GM21576 (cell line): Measurements from ENCODE around the gene CCIN.
A peak's percentile ranks its signal among the peaks of the same experiment; 100 is the strongest.
"Not testable (repeated sequence)": the region's sequence is repeated elsewhere in the genome, so short reads cannot be mapped to it uniquely, and the experiment has no call there.

Experiments
- ATAC-seq: cut with Tn5 transposase; IDR thresholded peaks from one replicate; pipeline ENCODE4 v1.9.1; 2021; ENCODE audit warnings: mild to moderate bottlenecking, moderate library complexity; ENCODE audit not compliant: unreplicated experiment

The CCIN gene

DNA sequence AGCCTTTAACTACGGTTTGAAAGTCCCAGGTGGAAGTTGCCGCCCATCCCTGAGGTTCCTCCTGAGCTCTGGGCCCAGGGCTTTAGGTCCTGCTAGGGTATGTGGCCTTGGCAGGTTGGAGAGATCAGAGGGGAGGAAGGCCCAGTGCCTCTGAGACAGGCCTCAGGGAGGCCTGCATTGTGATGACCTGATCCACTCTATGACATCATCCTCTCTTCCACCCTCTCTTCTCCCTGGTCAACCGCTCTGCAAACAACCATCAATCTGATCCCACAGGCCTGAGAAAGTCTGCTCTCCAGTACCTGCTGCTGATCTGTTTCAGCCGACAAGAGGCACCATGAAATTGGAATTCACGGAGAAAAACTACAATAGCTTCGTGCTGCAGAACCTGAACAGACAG is at the start of gene CCIN:
Gene CCIN, plus strand, starts transcription at position 223 of the 400 bp plus-strand sequence. Its CDS starts 115 bp downstream, at position 338.
- ATAC-seq: no peak

GRCh38 chr9:36119476-36119875 is 49.7 kb upstream of the CCIN start:
- ATAC-seq: no peak

- ATAC-seq: no peak
Measured at GRCh38 chr9:36120705-36121104, 48.5 kb upstream of the CCIN start.

GRCh38 chr9:36121971-36122370 is 47.2 kb upstream of the CCIN start:
- no peak for ATAC-seq

GRCh38 chr9:36123515-36123914 is 45.7 kb upstream of the CCIN start:
- no peak for ATAC-seq

- ATAC-seq: no peak
Measured at GRCh38 chr9:36125062-36125855, 43.9 kb upstream of the CCIN start.

- no peak for ATAC-seq
Measured at GRCh38 chr9:36126016-36126730, 43.0 kb upstream of the CCIN start.

- no peak for ATAC-seq
Measured at GRCh38 chr9:36127652-36128244, 41.4 kb upstream of the CCIN start.

- ATAC-seq: no peak
Measured at GRCh38 chr9:36128349-36128748, 40.8 kb upstream of the CCIN start.

DNA sequence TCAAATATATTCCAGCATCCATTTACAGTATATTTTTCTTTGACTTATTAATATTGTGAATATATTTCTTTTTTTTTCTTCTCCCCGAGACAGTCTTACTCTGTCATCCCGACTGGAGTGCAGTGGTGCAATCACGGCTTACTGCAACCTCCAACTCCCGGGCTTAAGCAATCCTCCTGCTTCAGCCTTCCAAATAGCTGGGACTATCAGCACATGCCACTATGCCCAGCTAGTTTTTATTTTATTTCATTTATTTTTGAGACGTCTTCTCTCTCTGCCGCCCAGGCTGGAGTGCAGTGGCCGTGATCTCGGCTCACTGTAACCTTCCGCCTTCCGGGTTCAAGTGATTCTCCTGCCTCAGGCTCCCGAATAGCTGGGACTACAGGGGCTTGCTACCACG is 40.0 kb upstream of the CCIN start:
- ATAC-seq: no peak

GRCh38 chr9:36131666-36132065 is 37.5 kb upstream of the CCIN start:
- not testable (repeated sequence) for ATAC-seq

- no peak for ATAC-seq
Measured at GRCh38 chr9:36132086-36132485, 37.1 kb upstream of the CCIN start.

GRCh38 chr9:36134761-36135505 is 34.3 kb upstream of the CCIN start:
- ATAC-seq: no peak

- ATAC-seq: peak; percentile 10
Measured at GRCh38 chr9:36135741-36136271, 33.4 kb upstream of the CCIN start.

DNA sequence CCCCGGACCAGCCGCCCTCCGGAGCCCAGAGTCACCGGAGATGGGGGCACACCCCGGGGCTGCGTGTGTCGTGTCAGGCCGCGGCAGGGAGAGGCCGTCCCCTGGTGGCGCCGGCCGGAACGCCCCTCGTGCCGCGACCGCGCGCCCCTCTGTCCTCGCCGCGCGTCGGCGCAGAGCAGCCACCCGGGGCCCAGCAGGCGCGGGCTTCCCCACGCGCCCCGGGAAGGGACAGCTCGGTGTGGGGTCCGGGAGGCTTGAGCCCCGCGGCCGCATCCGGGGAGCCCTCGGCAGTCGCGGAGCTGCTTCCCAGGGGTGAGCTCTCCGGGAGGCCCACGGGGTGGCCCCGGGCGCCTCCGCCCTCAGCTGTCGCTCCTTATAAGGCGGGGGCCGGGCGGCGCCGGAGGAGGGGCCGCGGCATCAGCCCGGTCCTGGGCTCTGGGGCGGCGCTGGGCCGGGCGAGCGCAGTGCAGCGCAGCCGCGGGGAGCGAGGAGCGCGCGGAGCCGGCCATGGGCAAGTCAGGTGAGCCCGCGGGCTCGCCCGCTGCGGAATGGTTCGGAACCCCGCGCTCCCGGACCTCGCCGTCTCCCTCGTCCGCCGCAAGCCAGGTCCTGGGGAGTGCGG is 32.8 kb upstream of the CCIN start, which contains the start of gene GLIPR2:
Gene GLIPR2, plus strand, starts transcription at position 462 of the 622 bp plus-strand sequence. Its CDS starts 46 bp downstream, at position 508.
- peak; percentile 94 for ATAC-seq

GRCh38 chr9:36136894-36137391 is 32.2 kb upstream of the CCIN start:
- peak; percentile 24 for ATAC-seq

DNA sequence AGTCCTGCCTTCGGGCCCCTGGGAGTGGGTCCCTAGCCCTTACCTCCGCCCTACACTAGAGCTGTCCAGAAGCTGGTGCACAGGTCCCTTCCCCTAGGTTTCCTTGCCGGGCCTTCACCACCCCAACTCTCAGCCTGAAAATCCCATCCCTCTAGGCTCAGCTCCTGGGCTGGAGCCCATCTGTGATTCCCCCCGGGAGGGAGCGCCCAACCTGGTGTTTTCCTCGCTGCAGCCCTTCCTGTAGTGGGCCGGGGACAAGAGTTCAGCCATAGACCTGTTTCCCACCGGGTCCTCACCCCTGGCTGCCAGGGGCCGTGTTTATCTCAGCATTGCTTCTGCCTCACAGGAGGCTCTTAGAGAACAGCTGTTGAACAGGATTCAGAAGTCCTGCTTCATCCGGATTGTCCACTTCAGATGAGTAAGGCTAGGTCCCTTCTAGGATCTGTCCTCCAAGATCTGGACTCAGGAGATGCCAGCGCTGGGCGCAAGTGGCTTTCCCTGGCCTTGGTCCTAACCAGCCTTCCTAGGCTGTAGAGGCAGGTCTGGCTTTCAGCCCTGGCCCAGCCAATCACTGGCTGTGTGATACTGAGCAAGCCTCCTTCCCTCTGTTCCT is 31.7 kb upstream of the CCIN start:
- no peak for ATAC-seq

- no peak for ATAC-seq
Measured at GRCh38 chr9:36138496-36138895, 30.7 kb upstream of the CCIN start.

GRCh38 chr9:36138901-36139300 is 30.3 kb upstream of the CCIN start:
- ATAC-seq: no peak
